HG03045 (cell line): ENCODE measurements around the gene KRT17.
"Not testable (repeated sequence)": the region's sequence is repeated elsewhere in the genome, so short reads cannot be mapped to it uniquely, and the experiment has no call there.

Experiments used
- ATAC-seq: cut with Tn5 transposase; IDR thresholded peaks from one replicate; pipeline ENCODE4 v1.9.1; 2021; ENCODE audit warnings: mild to moderate bottlenecking, moderate library complexity; ENCODE audit not compliant: unreplicated experiment

The KRT17 gene

DNA sequence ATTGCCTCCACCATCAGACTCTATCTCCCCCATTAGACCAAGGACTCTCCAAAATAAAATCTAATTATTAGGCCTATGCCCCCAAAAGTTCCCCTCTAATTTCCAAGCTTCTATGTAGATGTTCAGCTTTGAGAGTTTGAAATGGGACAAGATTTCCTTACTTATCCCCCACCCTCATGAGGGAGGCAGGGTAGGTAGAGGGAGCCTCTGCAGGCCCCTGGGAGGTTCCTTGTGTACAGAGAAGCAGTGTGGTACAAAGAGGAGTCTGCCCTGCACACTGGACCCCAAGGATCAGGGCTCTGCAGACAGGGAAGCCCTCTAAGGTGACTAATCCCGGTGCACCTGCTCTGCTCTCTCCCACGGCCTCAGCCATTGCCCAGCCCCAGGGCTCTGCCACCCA is 2.5 kb downstream of the KRT17 start:
- no peak for ATAC-seq

DNA sequence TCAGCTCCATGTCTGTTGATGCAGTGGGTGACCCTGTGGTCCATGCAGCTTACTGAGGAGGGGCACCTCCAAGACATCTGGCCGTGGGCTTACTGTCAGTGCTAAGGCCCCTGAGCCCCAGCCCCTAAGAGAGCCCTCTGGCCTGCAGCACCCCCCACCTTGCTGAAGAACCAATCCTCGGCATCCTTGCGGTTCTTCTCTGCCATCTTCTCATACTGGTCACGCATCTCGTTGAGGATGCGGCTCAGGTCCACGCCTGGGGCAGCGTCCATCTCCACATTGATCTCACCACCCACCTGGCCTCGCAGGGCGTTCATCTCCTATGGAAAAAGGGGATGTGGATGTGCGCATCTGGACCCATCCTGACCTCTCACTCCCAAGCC is 2.9 kb downstream of the KRT17 start:
- not testable (repeated sequence) for ATAC-seq

DNA sequence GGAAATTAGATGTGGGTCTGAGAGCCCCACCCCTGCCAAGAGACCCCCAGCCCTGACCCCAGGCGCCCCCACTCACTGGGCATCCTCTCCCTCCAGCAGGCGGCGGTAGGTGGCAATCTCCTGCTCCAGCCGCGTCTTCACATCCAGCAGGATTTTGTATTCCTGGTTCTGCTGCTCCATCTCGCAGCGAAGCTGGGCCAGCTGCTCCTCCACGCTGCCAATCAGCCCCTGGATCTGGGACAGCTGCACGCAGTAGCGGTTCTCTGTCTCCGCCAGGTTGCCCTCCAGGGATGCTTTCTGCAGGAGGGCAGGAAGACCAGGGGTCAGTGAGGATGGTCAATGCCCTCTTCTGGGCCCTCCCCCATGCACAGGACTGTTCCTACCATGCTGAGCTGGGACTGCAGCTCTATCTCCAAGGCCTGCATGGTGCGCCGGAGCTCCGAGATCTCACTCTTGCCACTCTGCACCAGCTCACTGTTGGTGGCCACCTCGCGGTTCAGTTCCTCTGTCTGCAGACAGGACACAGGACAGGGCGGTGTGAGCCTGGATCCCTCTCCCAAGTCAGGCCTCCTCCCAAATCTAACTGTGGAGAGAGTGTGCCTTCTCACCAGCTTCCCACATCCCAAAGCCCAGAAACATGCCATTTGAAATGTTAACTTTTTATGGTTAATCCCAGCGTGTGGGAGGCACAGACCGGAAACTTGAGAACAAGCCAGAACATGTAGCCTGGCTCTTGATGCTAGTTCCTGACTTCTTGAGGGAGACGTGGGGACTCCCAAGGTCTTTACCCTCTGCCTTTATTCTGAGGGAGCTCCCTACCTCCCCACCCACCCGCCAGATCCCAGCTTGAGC is 3.6 kb downstream of the KRT17 start:
- no peak for ATAC-seq

DNA sequence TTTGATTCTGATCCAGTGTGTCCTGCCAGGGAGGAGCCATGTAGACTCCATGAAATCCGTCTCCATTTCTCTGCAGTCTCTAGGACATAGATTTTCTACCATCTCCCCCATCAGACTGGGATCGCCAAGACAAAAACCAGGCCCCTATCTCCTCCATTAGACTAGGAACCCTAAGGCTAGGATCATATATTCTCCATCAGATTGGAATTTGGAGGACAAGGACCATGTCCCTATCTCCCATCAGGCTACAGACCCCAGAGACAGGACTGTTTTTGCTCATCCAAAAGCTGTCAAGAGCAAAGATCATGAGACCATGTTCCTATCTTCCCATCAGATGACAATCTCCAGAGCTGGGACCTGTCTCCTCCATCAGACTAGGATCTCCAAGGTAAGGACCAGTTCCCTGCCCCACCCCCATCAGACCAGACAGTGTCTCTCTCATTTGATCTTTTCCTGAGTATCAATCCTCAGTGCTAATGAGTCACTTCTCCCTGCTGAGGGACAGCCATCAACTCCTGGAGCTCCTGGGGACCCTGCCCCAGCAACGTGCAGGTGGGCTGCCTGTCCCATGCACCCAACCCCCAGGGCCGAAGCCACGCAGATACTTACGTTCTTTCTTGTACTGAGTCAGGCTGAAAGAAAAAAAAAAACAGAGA is 4.3 kb downstream of the KRT17 start:
- ATAC-seq: not testable (repeated sequence)

DNA sequence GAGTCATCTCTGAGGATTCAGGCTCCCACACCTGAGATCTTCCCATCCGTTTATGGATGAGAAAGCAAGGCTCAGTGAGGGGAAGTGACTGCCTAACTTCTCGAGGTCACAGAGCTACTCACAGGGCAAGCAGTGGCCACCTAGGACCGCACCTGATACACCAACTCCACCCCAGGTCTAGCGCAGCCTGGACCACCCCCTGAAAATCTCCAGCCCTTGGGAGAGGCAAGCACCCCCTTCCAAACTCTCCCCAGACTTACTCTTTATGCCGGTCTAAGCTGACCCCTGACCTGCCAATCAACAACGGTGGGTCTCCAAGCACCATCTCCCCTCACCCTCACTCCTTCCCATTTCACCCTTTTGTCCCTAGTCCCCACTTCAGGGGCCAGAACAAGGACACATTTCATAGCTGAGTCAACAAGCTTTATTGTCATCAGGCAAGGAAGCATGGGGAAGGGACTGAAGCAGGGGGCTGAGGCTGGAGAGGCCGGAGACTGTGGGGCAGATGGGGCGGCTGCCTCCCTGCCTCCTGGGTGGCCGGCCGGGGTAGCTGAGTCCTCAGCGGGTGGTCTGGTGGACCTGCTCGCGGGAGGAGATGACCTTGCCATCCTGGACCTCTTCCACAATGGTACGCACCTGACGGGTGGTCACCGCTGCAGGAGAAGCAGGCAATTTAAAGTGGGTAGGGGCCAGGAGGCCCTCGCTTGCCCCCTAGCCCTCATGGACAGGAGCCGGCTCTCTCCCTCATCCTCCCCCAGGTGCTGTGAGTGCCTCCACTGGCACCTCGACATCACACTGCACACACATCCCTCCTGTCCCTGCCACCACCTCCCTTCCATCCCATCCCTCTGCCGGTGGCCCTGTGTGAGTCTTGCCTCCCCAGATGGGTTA is 5.1 kb downstream of the KRT17 start:
- no peak for ATAC-seq

DNA sequence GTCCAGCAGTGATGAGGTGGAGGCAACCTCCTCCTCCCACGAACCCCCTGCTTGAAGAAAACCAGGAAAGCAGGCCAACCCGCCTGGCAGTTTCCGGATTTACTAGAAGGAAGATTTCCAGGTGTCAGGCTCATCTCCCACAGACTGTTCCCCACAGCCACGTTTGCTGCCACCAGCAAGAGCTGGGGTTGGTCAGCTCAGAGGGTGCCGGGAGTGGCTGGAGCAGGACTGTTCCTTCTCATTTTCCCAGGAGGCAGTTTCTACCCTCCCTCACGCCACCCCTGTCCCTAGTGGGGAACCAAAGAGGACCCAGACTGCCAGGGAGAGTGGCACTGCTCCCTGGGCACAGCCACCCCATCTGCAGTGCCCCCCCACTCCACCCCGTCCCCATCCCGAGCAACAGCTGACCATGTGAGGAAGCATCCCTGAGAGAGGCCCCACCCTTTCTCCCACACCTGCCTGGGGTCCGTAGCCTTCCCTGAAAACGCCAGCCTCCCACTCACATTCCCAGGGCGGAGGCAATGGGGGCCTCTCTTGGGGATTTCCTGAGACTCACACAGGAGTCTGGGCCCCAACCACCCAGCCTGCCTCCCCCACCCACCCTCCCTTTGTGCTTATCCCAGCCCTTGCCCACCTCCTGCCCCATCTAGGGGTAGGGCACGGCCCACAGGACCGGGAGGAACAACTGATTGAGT is 5.9 kb downstream of the KRT17 start:
- no peak for ATAC-seq

DNA sequence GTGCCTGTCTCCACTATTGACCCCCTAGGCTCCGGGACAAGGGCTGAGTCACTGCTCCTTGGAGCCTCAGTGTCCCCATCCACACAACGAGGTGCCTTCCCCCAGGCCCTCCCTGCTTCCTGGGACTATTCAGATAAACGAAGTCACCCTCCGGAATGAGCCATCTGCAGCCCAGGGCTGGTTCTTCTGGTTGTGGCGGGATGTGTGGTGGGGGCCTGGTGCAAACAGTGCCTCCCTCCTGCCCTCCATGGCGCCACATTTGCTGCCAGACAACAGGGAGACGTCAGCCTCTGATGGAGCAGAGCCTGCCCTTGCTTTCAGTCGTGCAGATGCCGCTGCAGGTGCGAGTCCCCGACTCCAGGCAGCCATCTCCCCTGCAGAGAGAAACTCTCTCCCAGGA is 6.7 kb downstream of the KRT17 start:
- ATAC-seq: no peak

DNA sequence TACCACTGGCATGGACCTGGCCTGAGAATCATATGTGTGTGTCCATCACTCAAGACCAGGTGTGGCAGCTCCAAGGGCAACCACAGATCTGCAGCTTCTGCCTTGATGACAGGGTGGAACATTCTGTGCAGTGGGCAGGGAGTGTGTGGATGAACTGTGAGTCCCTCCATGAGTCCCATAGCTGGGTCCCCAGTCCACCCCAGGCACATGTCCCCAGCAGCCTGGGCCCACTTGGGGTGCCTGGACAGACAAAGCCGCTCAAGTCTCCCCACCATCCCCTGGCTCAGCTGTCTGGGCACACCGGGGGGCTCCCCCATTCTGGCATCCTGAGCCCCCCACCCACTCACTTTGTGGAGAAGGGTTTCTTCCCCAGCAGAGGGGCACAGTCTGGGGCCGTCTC is 7.2 kb downstream of the KRT17 start:
- no peak for ATAC-seq

DNA sequence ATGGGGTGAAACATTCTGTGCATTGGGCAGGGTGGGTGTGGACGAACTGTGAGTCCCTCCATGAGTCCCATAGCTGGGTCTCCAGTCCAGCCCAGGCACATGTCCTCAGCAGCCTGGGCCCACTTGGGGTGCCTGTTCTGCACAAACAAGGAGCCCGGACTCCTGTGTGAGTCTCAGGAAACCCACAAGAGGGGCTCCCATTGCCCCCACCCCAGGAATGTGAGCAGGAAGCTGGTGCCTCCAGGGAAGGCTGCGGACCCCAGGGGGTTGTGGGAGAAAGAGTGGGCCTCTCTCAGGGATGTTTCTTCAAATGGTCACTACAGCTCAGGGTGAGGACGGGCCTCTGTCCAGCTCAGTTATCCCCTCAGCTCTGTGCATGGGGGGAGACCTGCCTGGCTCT is 7.9 kb downstream of the KRT17 start:
- ATAC-seq: not testable (repeated sequence)

DNA sequence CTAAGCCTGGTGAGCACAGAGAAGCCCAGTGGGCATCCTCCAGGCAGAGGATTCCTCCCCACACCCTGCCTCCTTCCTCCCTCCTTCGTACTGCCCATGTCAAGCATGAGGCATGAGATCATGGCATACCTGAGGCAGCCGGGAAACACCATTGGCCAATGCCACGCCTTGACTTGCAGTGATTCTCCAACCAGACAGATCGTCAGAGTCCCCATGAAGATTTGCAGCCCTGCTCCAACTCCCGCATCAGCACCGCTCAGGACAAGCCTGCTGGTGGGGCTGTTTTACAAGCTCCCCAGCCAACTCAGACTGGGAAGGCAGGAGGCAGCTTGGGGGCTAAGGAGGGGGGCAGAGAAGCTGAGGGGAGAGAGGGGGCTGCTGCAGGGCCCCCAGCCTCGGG is 8.9 kb downstream of the KRT17 start:
- no peak for ATAC-seq

DNA sequence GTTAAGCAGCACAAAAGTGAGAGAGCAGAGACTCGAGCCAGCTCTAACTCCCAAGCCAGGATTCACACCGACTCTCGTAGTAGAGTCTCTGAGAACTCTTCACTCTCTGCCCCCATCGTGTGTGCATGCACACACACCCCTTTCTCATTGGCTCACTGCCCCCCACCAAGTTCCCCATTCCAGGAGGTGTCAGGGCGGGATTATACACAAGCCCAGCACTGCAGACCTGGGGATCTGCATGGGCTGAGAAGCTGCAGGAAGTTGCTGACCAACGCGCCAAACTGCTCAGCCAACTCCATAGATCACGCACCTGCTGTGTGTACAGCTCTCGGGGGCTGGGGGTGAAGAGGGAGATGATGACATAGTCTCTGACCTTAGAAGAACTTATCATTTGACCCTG is 9.6 kb downstream of the KRT17 start:
- ATAC-seq: not testable (repeated sequence)

DNA sequence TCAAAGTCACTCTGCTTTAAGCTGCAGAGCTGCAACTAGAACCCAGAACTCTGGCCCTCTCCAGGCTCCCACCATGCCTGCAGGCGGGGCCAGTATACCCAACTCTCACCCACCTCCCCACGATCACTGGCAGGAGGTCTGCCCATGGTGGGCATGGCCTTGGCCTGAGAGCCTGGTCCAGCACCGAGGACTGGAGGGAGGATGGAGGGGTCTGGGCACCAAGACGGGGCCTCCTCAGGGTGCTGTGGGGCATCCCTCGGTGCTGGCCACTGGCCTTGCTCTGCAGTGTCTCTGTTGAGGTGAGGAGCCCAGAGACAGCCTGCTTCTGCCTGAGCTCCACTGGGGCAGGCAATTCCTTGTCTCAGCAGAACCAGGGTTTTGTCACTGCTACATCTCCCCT is 10.3 kb downstream of the KRT17 start:
- ATAC-seq: no peak

DNA sequence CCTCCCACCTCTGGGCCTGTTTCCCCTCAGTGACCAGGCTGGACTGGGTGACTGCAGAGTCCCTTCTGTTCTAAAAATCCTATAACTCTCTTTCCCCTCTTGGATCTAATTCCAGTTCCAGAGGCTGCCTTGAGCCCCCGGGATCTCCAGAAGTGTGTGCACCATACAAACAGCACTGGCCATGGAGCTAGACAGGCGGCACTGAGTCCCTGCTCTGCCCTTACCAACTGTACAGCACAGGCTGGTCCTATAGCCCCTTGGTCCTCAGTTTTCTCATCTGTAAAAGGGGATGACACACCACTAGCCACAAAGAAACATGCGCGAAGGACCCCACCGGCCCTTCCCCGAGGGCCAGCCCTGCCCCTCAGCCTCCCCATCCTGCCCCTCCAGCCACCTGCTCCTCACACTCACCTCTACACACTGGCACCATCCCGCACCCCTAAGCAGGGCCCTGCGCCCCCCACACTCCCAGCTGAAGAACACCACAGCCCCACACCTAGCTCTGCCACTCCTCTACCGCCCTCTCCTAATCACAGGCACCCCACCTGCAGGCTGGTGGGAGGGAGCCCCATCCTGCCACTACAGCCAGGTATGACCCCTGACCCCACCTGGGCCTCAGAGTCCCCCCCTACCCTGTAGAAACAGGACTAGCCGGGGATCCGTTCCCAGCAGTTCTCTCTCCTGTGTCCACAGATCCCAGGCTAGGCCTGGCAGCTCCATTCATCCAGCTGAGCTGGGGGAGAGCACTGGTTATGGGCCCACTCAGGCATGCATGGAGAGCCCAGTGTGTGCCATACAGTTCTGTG is 10.9 kb downstream of the KRT17 start:
- no peak for ATAC-seq

DNA sequence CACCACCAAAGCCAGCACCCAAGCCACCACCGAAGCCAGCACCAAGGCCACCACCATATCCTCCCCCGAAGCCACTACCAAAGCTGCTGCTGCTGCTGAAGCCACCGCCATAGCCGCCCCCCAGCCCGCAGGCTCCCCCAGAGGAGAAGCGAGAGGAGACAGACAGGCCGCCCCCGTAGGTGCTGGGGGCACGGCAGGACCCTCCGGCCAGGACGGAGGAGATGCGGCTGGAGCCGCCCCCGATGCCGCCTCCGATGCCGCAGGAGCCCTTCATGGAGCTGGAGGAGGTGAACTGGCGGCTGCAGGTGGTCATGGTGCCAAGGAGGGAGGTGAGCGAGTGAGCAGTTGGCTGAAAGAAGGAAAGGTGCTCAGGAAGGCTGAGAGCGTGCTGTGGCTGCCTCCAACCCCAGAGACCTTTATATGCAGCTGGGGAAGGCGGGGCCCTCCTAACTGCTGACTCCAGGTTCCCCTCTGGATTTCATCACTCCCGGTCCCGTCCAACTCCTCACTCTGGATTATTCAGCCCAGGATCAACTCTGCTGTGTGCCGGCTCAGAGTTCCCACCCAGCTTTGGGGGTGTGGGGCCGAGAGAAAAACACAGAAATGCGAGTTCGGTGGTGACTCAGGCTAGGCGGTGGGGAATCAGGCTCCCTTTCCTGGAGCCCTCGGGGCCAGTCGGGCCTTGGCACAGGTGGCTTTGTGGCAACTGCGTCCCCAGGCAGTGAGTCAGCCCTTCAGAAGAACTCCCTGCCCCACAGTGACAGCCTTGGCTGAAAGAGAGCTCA is 11.8 kb downstream of the KRT17 start, which contains the start of gene KRT16:
KRT16 (minus strand) TSS at position 392 of the 785 bp plus-strand sequence; CDS start at position 313, 79 bp downstream.
- ATAC-seq: not testable (repeated sequence)

DNA sequence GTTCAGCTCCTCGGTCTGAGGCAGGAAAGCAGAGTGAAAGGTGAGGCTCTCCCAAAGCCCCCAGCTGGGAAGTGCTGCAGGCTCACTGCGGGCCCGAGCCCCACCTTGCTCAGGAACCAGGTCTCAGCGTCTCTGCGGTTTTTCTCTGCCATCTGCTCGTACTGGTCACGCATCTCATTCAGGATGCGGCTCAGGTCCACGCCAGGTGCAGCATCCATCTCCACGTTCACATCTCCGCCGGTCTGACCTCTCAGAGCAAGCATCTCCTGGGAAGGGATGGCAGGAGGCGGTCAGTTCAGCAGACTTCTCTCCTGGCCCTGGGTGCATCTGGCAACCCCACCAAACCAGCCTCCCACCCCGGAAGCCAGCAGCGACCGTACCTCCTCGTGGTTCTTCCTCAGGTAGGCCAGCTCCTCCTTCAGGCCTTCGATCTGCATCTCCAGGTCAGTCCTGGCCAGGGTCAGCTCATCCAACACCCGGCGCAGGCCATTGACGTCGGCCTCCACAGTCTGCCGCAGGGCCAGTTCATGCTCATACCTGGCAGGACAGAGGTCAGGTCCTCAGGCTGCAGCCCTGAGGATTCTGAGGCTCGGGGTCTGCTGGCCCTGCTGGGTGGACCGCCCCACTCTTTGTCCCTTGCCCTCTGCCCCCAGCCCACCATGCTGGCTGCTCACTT is 13.3 kb downstream of the KRT17 start:
- no peak for ATAC-seq

DNA sequence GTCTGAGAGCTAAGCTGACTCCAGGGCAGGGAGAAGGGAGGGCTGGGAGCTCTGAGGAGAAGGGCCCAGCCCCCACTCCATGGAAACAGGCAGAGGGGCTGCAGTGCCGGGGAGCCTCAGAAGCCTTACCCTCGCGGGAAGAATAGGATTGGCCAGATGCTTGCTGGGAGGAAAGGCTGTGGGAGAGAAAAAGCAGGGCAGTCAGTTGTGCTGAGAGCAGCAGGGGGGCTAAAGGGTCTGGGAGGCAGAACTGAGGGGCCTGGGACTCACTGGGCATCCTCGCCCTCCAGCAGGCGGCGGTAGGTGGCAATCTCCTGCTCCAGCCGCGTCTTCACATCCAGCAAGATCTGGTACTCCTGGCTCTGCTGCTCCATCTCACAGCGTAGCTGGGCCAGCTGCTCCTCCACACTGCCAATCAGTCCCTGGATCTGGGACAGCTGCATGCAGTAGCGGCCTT is 14.3 kb downstream of the KRT17 start:
- not testable (repeated sequence) for ATAC-seq

DNA sequence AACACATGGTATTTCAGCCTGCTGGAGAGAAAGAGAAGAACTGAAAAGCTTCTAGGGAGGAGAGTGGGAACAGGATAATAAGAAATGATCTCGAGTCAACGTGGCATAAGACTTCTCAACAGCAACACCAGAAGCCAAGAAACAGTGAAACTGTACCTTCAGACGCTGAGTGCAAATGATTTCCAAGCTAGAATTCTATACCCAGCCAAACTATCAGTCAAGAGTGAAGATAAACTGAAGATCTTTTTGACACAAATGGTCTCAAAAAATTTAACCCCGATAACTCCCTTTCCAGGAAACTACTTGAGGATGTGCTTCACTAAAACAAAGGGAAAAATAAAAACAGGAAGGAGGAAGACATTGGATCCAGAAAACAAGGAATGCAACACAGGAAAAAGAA is 17.4 kb downstream of the KRT17 start:
- ATAC-seq: not testable (repeated sequence)

DNA sequence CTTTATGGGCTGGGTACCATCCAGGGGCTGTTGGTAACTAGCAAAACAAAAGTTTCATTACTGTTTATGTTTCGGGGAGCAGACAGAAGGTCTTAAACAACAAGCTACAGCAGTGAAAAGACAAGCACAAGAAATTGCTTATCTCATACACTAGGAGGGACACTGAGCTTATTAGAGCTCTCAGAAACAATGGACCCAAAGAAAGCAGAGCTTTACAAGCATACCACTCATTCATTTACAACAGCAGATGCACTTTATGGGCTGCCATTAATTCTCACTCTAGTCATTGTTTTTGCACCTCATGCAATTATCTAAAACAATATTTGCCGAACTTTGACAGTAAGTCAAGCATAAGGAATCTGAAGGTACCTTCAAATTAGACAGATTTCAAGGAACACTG is 21.9 kb downstream of the KRT17 start:
- no peak for ATAC-seq
